Kidney capillary endothelial cell (primary cell): ENCODE data around the gene NKX2-2.

ENCODE experiments used
- DNase-seq: peaks from one replicate; pipeline ENCODE4 v3.0.0-alpha.2; 2018; ENCODE audit warnings: low spot score

Gene NKX2-2

DNA sequence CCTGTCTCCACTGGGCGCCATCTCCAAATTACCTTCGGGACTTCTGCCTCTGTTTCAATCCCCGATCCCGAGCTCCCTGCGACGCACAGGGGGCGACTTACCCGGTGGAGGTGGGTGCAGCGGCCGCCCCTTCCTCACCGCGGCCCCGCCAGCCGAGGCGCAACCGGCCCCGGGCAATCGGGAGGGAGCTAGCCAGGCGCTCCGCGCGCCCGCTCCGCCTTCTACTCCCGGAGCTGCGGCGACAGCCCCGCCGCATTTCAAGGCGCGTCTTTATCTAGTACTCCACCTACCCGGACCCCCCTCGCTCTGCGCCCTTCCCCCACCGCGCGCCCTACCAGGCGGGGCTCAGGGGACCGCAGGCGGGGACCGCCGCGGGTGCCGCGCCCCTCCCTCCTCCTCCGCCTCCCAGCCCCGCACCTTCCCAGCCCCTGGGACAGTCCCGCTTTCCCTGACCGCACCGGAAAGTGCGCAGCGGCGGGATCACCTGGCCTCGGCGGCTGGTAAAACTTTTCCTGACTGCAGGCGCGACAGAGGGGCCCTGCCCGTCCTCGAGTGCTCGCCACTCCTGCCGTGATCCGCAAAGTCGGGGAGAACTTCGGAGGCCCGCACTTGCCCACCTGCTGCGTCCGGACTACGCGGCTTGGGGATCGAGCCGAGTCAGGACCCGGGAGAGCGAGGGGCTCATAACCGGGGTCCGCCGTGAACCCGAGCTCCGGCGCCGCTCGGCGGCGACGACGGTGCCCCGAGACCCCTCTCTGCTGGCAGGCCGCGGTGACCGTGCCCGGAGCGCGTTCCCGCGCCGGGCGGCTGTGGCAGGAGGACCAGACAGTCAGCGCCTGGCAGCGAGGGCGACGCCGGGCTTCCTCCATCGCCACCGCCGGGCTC lies 8.0 kb upstream of the NKX2-2 start:
- DNase-seq = no peak

DNA sequence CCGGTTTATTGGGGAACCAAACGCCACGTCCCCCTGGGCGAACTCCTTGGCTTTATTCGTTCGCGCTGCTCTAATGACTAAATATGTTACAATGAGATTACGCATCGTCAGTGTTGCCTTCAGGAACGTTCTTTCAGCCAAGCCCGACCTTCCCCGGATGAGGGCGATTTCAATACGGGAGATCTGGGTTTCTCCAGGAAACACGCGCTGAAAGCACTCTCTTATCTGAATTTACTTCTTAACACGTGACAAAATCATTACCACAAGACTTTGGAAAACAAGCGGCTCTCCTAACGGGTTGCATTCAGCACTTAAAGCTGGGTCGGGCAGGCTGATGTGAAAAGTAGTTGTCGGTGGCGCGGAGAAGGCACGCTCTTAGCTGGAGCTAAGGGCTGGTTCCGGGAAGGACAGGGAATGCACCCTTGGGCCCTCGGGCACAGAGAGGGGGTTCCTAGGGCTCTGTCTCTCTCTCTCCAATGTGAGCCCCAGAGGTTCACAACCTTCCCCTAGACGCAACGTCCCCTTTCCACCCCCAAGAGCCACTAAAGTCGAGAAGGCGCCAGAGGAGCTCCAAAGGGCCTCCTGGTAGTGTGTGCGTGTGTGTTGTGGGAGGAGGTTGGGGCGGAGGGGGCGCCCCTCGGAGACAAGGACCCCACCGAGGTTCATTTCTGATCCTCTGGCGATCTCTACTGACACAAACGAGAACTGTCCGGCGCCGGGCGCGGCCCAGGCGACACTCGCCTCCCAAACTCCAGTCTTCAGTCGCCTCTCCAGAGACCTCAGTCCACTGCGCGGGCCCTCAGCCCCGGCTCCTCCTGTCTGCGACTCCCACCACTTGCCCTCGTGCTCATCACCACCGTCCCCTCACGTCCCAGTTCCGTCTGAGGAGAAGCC lies 7.1 kb upstream of the NKX2-2 start:
- no peak for DNase-seq

DNA sequence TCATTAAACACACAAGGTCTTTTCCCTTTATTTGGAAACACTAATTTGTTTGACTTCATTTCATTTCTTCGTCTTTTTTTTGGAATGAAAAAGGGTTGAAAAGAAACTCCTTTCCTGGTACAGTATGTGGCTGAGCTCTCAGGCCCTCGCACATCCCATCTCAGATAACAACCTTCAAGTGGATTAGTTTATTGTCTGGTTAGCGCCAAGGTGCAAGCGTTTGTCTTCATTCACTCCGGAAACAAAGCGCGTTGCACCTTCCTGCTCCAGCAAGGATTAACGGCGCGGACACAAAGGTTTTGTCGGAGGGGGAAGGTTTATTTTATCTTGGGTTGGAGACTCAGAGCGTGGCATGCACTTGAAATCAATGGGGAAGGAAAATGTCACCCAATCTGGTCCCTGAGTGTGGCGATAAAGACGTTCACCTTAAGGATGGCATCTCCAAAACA lies 5.3 kb upstream of the NKX2-2 start:
- no peak for DNase-seq

DNA sequence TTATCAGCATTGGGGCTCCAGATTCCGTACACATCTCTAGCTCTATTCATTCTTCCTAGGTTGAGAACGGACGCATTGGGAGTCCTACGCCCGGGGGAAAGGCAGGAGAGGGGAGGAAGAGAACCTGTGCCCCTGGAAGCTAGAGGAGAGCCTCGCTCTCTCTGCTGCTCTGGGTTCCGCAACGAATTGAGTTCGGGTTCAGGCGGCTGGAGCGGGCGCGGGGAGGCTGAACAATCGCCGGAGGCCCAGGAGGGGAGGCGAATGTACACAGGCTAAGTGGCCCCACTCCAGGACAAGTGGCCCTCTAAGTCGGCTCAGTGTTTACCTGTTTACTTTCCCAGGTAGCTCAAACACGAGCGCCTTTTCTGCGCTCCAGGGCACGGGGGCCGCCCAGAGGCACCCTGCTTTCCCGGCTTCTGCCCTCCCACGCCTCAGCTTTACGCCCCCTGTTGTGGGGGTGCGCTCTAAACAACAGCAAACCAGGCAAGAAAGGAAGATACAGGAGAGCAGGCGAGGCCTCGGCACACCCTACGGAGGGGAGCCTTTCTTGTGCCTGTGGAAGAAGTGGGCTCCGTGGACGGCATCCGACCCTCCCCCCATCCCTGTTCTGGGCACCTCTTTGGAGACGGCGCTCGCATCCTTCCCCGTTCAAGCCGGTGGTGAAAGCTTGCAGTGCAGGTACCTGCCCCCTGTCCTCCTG lies 4.6 kb upstream of the NKX2-2 start:
- DNase-seq = no peak

DNA sequence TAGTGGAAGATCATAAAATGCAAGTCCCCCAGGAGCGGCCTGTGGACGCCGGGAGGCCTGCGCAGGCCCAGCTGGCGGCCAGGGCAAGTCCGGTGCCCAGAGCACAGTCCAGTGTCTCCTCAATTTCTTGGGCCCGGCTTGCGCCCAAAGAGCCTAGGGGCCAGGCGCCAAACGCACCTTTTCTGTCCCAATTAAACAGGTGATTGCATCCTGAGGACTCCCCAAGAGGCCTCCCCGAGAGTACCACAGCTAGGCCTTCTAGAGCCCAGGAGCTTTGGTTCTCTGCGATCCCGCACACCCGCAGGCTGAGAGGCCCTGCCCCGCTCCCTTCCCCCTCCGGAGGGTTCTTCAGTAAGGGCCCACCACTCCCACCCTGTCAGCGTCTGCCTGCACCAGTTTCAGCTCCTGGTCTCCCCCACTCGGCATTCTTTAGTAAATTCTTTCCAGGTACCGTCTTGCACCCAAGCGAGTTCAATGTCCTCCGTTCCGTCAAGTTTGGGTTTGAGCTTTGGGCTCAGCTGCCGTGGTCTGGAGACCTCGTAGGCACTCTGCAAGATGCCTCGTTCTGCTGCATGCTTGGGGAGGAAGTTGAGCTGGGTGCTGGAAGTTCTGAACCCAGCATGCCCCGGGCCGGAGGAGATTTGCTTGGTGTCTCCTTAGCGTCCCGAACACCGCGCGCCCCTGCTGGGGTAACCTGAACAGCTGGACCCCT lies 3.9 kb upstream of the NKX2-2 start:
- DNase-seq = no peak

DNA sequence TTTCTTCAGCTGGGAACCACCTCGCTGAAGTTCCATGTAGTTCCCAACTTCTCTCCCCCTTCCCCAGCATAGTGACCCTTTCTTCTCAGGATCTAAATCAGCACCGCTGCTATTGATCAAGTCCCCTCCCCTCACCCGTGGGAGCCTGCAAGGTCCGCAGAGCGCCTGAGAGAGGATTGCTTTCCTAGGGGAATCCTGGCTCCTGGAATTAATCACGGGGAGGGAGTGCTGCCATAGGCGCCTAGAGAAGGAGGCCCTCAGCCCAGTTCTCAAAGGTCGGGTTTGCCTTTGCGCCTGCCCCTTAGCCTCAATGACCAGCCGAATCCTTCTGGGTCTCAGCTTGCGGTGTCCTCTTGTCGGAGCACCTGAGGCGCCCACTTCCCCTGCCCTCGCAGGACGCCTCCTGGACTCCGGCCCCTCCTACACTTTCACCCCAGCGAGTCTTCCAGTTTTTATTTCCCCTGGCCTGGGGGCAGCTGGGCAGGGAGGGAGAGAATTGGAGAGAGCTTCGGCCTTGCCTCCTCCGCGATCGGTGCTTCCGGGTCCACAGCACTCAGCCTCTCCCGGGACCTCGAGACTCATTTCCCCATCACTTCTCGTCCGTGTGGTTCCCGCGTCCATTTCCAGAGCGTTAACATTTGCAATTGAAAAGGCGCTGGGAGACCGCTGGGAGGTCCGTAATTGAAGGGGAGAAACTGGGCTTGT lies 3.1 kb upstream of the NKX2-2 start:
- DNase-seq = no peak

DNA sequence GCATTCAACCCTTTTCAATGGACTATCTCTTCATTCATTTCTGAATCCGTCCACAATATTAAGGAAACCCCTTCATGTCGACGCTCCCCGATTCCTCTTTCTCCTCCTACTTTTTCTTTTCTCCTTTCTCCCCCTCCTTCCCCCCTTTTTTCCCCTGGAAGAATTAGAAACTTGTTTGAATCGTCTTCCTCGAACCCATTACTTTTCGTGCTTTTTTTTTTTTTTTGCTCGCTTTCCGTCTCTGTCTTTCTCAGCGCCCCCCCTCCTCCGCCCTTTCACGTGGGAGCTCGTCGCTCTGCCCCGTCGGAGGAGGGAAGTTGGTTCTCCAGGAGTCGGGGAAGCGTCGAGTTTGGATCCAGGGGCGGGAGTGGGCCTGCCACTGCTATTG lies 2.3 kb upstream of the NKX2-2 start:
- DNase-seq = no peak

DNA sequence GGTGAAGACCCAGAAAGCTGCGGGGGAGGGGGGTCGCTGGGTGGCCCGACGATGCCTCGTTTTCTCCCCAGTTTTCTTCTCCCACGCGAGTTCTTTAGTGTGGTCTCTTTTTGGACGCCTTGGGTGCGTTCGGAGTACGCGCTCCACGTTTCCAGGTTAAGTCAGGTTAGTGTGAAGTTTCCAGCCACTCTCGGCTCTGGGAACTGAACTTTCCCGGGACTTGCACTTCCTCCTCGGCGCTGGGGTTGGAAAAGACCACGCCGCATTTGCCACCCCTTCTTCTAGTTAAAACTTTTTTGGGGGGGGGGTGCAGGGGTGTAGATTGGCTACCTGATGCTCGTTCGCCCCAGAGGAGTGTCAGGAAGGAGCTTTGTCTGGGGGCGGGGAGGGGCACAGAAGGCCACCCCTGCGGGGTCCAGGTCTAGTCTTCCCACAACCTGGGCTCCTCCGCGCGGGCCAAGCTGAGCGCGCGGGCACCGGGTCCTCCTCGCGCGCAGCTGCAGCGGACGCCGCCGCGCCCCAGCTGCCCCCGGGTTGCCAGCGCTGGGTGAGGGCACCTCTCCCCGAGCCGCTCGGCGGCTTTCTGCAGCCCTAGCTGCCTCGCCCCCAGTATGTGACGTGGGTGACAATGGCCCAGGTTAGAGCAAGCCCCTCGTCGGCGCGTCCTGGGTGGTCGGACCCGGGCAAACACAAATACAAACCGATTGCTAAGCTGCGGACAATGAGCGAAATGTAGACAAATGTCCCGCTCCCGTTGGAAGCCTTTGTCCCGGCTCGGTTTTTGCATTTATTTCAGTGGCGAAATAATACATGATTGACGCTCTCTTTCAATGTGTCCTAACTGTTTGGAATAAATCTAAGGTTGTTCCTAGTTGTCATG lies 1.7 kb upstream of the NKX2-2 start:
- DNase-seq = no peak

DNA sequence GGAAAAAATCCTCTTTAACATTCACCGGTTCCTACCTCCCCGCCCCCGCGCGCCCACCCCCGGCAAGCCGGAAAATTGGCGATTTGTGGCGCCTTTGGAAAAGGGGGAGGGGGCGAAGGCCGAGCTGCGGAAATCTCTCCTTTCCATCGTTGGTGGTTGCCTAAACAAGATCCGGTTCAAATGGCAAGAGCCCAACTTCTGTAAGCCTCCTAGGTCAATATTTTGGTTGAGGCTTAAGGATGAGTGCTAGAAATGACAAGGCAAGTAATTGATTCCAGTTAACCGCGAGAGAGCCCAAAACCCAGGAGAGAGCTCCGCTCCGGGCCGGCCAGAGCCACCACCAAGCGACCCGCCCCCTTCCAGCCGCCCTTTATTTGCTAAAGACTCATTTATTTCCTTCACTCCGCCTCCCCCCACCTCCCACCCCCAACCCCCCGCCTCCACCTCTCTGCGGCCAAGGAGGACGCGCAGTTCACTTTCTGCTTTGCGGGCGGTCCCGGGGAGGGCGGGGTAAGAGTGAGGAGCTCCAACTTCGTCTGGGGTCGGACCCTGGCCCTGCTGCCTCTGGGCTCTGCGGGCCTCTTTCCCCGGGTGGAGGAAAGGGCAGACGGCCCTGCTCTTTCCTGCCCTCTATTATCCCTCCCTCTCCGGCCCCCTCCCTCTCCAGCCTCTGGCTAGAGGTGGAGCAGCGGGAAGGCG lies 838 bp upstream of the NKX2-2 start:
- DNase-seq = no peak

DNA sequence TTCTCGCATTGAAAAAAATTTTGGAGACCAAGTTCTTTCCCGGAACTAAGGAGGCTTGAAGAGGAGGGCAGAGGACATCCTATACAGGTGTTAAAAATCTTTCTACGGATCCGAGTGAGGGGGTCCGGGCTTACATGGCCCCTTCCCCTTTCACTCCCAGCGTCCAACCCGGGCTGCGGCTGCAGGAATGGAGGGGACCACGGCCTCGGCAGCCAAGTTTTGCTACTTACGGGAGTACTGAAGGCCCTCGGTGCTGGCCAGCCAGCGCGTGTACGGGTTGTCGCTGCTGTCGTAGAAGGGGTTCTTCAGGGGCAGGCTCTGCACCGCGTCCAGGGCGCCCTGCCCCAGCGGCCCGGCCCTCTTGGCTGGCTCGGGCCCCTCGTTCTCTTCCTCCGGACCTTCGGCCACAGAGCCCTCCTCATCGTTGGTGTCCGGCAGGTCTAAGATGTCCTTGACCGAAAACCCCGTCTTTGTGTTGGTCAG lies 642 bp downstream of the NKX2-2 start:
- DNase-seq = no peak

DNA sequence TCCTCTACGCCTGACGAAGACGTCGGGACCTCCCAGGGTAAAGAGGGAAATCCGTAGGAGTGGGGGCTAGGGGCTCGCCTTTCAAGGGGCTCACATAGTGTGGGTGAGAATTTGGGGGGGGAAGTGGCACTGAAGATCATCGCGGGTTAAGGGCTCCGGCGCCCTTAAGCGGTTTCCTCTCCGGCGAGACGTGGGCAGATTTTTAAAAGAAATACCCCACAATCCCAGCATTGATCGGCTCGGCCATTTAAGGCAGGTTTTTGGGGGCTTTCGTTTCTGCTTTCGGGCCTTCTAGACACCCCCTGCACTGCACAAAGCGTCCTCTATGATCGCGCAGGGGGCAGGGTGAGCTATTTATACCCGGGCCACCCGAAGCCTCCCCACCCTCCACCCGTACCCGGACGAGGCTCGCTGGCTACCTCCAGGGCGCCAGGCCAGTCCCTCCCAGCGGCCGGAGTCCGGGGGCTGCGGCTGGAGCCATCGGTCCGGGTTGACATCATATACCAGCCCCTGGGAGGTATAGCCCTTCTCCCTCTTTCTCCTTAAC lies 1.2 kb downstream of the NKX2-2 start:
- DNase-seq = no peak

DNA sequence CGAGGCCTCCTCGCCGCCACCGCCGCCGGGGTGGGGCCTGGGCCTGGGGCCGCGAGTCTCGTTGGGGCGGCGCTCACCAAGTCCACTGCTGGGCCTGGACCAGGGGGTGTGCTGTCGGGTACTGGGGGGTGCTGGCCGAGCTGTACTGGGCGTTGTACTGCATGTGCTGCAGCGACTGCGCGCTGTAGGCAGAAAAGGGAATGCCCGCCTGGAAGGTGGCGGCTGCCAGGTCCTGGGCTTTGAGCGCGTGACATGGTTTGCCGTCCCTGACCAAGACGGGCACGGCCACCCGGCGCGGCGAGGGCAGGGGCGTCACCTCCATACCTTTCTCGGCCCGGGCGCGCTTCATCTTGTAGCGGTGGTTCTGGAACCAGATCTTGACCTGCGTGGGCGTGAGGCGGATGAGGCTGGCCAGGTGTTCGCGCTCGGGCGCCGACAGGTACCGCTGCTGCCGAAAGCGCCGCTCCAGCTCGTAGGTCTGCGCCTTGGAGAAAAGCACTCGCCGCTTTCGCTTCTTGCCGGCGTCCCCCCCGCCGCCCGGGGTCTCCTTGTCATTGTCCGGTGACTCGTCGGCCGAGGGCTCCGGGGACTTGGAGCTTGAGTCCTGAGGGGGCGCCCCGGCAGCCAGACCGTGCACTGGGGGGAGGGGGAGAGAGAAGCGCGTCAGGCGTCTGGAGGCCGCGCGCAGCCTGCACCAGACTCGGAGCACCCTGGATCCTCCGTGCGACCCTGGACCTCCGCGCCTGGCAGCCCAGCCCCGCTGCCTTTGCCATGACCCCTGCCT lies 1.8 kb downstream of the NKX2-2 start:
- DNase-seq = no peak

DNA sequence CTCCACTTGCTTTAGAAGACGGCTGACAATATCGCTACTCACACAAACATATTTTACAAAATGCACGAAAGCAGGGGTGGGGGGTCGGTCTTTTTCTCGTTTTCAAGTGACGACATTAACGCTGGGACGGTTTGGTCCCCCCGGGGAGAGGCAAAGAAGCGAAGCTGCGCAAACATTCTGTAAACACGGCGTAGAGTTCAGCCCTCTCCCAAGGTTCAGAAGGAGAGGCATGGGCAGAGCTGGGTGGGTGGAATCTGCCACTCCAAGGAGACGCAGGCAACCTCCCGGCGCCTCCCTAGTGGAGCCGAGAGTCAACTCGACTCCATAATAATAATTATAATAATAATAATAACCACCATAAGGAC lies 2.4 kb downstream of the NKX2-2 start:
- no peak for DNase-seq

DNA sequence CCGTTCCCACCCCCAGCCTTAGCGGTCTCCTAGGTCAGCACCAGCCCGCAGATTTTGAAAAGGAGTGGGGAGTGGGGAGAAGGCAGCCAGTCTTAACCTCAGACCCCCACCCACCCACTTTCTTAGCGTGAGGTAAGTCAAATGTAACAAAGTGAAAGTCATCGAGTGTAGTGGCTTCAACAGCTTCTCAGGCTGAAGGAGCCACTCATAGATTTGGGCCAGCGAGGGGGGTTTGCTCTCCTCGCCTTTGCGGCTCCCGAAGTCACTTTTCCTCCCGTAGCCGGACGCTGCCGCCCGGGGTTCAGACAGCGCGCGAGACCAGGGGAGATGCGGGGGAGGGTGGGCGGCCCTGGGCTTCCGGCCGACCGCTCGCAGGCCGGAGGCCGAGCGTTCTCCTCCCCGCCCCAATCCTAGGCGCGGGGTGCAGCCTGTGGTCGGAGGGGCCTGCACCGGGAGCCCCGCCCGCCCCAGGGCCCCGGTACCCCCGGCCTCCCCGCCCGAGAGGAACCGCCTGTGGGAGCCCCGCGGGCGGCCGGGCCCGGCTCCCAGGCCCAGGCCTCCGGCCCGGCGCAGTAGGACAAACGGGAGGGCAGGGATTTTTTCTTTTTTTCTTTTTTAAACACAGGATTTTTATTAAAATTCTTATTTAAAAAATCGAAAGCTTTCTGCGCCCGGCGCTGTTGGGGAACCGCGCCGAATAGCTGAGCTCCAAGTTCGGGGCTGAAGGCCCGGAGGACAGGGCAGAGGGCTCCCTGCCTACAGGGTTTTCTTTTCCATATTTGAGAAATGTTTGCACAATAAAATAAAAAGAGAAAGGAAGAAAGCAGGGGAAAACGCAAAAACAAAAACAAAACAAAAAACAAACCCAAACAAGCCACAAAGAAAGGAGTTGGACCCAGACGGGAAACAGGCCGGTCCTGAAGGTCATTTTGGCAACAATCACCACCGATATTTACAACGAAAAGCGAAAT lies 3.2 kb downstream of the NKX2-2 start:
- no peak for DNase-seq

DNA sequence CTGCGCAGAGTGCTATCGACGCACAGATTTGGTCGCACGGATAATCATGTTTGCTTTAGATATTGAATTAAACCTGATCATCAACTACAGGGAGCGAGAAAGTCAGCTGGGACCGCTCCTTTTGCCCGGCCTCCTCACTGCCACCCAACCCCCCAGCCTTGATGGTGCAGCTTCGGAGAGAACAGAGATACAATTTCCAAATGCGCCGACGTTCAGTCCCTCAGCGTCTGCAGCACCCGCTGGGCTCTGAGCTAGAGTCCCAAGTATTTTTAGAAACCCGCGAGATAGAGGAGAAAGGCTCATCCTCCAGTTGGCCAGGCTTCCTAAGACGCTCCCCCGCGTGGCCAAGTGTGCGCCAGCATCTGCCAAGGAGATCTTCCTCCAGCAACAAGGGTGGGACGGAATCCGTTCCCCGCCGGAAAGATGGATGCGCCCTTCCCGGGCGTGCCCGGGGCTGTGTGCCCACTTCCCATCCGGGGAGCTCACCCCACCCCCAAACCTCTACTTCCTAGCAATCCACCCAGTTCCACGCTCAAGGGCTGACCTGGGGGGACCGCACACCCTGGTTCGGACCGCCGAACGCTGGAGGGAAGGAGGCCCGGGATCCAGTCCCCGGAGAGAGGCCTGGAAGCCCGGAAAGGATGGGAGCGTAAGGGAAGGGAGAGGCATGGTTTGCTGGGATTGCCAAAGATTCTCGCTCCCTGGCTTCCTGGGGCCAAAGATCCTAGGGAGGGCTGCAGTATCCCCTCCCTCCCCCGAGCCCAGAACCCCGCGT lies 4.1 kb downstream of the NKX2-2 start:
- no peak for DNase-seq

DNA sequence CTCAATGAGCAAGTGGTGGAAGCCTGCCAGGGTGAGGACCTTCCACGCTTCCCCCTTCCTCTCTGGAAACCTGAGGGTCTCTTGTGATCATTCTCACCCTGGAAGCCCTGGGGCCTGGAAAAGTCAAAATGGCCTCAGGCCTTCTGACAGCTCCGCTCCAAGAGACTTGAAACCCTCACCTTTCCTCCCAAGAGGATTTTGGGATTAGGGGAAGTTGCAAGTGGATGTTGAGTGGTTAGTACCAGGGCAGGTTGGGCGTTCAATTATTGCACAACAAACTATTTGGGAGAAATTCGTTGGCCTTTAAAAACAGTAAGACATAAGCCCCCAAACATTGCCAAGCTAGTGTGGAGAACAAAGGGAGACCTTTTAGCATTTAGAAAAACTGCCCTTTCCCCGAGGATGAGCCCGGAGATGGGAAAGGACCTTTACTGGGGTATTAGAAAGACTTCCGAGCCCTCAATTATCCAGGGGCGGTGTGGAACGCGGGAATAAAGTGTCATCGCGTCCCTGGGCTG lies 4.7 kb downstream of the NKX2-2 start:
- DNase-seq = no peak
